GM04503 (cell line): Measurements from ENCODE around the gene MOV10.

Experiments used
- DNase-seq: peaks from one replicate; pipeline ENCODE4 v3.0.0-alpha.2; 2012; ENCODE audit warnings: low read depth

MOV10 gene

DNA sequence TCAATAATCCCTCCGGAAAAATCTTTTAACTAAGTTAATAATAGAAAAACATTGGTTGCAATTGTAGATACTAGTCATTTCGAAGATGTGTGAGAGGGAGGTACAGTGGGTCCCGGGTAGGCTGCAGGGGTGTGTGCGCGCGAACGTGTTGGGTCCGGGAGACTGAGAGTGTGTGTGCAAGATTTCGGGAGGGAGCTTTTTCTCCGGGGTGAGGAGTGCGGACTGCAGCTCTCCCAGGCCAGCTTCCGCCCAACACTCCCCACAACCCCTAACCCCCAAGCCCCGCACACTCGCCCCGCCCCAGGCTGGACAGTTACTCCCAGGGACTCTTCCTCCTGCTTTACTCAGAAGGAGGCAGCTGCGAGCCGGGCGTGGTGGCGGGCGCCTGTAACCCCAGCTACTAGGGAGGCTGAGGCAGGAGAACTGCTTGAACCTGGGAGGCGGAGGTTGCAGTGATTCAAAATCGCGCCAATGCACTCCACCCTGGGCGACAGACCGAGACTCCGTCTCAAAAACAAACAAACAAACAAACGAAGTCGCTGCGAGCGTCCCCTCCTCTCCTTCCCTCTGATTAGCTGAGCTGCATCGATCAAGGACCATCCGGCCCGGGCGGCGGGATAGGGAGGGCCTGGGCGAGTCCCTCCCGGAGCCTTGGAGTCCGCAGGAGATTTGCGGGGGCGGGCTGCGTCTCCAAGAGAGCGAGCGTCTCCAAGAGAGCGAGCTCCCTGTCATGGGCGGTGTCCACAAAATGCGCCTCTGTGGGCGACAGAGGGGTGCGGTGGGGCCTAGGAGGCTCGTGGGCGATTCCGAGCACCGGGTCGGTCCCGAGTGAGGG, 68.9 kb downstream of the MOV10 start:
- DNase-seq: no peak

DNA sequence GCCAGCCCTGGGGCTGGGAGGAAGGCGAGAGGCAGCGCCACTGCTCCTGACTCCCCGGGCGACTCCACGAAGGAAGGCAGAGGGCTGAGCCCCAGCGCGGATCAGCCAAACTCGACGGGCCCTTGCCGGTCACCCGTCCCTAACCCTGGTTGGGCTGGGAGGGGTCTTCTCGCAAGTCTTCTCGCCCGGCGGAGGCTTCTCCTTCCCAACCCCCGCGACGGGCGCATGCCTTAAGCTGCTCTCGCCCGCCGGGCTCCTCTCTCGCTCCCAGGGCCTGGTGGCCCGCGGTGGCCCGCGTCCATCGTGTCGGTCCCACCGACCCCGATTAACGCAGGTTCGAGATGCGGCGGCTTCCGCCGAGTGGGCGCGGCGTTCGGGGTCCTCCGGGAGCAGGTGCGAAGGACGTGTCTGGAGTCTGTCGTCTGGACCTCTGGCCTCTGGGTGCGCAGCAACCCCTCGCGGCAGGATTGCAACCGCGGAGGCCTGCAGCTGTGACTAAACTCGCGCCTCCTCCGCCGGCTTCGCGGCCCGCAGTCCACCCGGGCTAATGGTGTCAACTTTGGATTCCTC, 69.6 kb downstream of the MOV10 start:
- no peak for DNase-seq

DNA sequence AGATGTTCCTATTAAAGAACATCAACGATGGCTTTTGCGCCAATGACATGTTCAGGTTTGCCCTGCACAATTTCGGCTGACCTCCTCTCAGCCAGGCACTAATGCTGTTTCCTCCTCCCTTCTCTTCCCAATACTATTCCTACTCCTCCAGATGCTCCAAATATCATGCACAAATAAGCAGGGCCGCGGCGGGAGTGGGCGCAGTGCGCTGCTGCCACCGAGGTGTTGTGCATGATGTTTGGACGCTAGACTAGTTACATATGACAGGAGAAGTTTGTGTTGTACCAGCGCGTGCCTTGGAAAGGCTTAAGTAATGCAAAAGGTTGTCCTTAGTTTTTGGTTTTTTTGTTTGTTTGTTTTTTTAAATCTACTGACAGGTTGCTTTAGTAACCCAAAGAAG, 73.9 kb downstream of the MOV10 start:
- no peak for DNase-seq
